ENCODE measurements around the gene BLVRB. TPM values are rescaled to one million over a fixed set of nuclear protein-coding genes. Genes with fewer than 3 reads are reported as not detected.
A peak's percentile ranks its signal among the peaks of the same experiment; 100 is the strongest.

The BLVRB gene
- total RNA-seq, 3 donors from 2014 or later (not counting 1 experiment from before 2014, with no cell fraction given) = 16.8 to 25.2 (median 18.3) TPM

GRCh38 chr19:40466985-40467734, 1.6 kb upstream of the BLVRB start, which contains the start of gene SPTBN4:
SPTBN4 (plus strand) TSS chr19:40467001; CDS start chr19:40472622, 5,621 bp downstream.
- H3K4me1 ChIP-seq (ENCODE audit: control insufficient read depth, insufficient read depth, low read length) = peaks cover 32% of the 10 kb centered on the region
- Mint-ChIP-seq H3K36me3 (no peaks in the 10 kb centered on the region), H3K27ac (peak within 1 kb of the TSS; percentile 88 to 93), H3K27me3 (ENCODE audit: low read depth in 2 of 2) (peaks cover 8 to 13% of the 10 kb centered on the region in 2 donors), H3K4me1 (peaks cover 23 to 26% of the 10 kb centered on the region in 2 donors), H3K9me3 (no peaks in the 10 kb centered on the region), H3K4me3 (peak within 1 kb of the TSS; percentile 84)
- TF ChIP-seq, protein P1, sequence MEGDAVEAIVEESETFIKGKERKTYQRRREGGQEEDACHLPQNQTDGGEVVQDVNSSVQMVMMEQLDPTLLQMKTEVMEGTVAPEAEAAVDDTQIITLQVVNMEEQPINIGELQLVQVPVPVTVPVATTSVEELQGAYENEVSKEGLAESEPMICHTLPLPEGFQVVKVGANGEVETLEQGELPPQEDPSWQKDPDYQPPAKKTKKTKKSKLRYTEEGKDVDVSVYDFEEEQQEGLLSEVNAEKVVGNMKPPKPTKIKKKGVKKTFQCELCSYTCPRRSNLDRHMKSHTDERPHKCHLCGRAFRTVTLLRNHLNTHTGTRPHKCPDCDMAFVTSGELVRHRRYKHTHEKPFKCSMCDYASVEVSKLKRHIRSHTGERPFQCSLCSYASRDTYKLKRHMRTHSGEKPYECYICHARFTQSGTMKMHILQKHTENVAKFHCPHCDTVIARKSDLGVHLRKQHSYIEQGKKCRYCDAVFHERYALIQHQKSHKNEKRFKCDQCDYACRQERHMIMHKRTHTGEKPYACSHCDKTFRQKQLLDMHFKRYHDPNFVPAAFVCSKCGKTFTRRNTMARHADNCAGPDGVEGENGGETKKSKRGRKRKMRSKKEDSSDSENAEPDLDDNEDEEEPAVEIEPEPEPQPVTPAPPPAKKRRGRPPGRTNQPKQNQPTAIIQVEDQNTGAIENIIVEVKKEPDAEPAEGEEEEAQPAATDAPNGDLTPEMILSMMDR (IDR thresholded peaks at IDR 0.05) = no peak
- peaks cover 6% of the 10 kb centered on the region for H3K27me3 ChIP-seq (ENCODE audit: control insufficient read depth, insufficient read depth, low read length)
- peak within 1 kb of the TSS; percentile 81 for H3K27ac ChIP-seq (ENCODE audit: low read length)
- no peaks in the 10 kb centered on the region for H3K9me3 ChIP-seq (ENCODE audit: control insufficient read depth, insufficient read depth, low read length)
- H3K36me3 ChIP-seq (ENCODE audit: control insufficient read depth, insufficient read depth, low read length) = no peaks in the 10 kb centered on the region
- ATAC-seq (no peak), DNase-seq (peak in 1 of 2 donors; percentile 30)
- 4% methylated on average over 80 of the region's 87 CpGs for WGBS (ENCODE audit: insufficient coverage)
- intact Hi-C loops (cut with micrococcal nuclease) = loop anchor here (1.0 to 10.0 kb wide), 9 partner anchors 23 to 861 kb away; partner anchors contain the start of genes C19orf47, MIA, PLD3 and RAB4B
- H3K4me3 ChIP-seq (ENCODE audit: low read length) = peak within 1 kb of the TSS; percentile 70

- DNase-seq = peak; percentile 88 to 94
- H3K27ac Mint-ChIP-seq = peak overlapping the region; percentile 88 to 93
- intact Hi-C loops (cut with micrococcal nuclease) = loop anchor here (1.0 to 10.0 kb wide), 9 partner anchors 22 to 862 kb away; partner anchors contain the start of genes C19orf47, MIA, PLD3 and RAB4B
- Histone ChIP-seq H3K4me1 (ENCODE audit: control insufficient read depth, insufficient read depth, low read length) (peaks cover 37% of the 10 kb centered on the region), H3K27ac (ENCODE audit: low read length) (peak overlapping the region; percentile 81), H3K27me3 (ENCODE audit: control insufficient read depth, insufficient read depth, low read length) (peaks cover 6% of the 10 kb centered on the region), H3K4me3 (ENCODE audit: low read length) (peak overlapping the region; percentile 70), H3K36me3 (ENCODE audit: control insufficient read depth, insufficient read depth, low read length) (no peaks in the 10 kb centered on the region), H3K9me3 (ENCODE audit: control insufficient read depth, insufficient read depth, low read length) (no peaks in the 10 kb centered on the region)
- H3K9me3 Mint-ChIP-seq = no peaks in the 10 kb centered on the region
- peaks cover 8 to 13% of the 10 kb centered on the region in 2 donors for H3K27me3 Mint-ChIP-seq (ENCODE audit: low read depth in 2 of 2)
- TF ChIP-seq, protein P1 (IDR thresholded peaks at IDR 0.05) = no peak
- whole genome bisulfite sequencing (ENCODE audit: insufficient coverage) = 6% methylated on average over 48 of the region's 48 CpGs
- peak; percentile 68 to 81 (median 68) for ATAC-seq
- H3K36me3 Mint-ChIP-seq = no peaks in the 10 kb centered on the region
- peak overlapping the region; percentile 84 for H3K4me3 Mint-ChIP-seq
- peaks cover 23 to 26% of the 10 kb centered on the region in 2 donors for H3K4me1 Mint-ChIP-seq
Measured at GRCh38 chr19:40466219-40466984, 857 bp upstream of the BLVRB start.

- Histone ChIP-seq H3K9me3 (ENCODE audit: control insufficient read depth, insufficient read depth, low read length) (no peaks in the 10 kb centered on the region), H3K36me3 (ENCODE audit: control insufficient read depth, insufficient read depth, low read length) (no peaks in the 10 kb centered on the region), H3K27ac (ENCODE audit: low read length) (peak overlapping the region; percentile 81), H3K4me1 (ENCODE audit: control insufficient read depth, insufficient read depth, low read length) (peaks cover 37% of the 10 kb centered on the region), H3K4me3 (ENCODE audit: low read length) (peak overlapping the region; percentile 70), H3K27me3 (ENCODE audit: control insufficient read depth, insufficient read depth, low read length) (peaks cover 6% of the 10 kb centered on the region)
- H3K4me3 Mint-ChIP-seq = peak overlapping the region; percentile 84
- intact Hi-C loops (cut with micrococcal nuclease) = loop anchor here (5.0 to 10.0 kb wide), 4 partner anchors 118 to 657 kb away; partner anchors contain the start of genes C19orf47, MIA, PLD3 and RAB4B
- WGBS (ENCODE audit: insufficient coverage) = 2% methylated on average over 10 of the region's 11 CpGs
- H3K36me3 Mint-ChIP-seq = no peaks in the 10 kb centered on the region
- peak; percentile 64 to 76 for DNase-seq
- TF ChIP-seq, protein P1 (IDR thresholded peaks at IDR 0.05) = no peak
- H3K27ac Mint-ChIP-seq = peak overlapping the region; percentile 88 to 93
- H3K9me3 Mint-ChIP-seq = no peaks in the 10 kb centered on the region
- peaks cover 23 to 26% of the 10 kb centered on the region in 2 donors for H3K4me1 Mint-ChIP-seq
- peaks cover 8 to 13% of the 10 kb centered on the region in 2 donors for H3K27me3 Mint-ChIP-seq (ENCODE audit: low read depth in 2 of 2)
- ATAC-seq = no peak
Measured at GRCh38 chr19:40465025-40465556, 454 bp downstream of the BLVRB start.
